Naive B cell (primary cell): Measurements from ENCODE around the gene TYRO3. TPM values are rescaled to one million over a fixed set of nuclear protein-coding genes. Genes with fewer than 3 reads are reported as not detected.
A peak's percentile ranks its signal among the peaks of the same experiment; 100 is the strongest.

Experiments used
- ATAC-seq, 2 donors: fragments of 150-1000 bp; cut with Tn5 transposase; 2 replicates each; pipeline ENCODE4 v1.10.0; 2021; ENCODE audit warnings: low read depth in 2 of 2, mild to moderate bottlenecking in 2 of 2, moderate library complexity in 2 of 2
- DNase-seq: peaks from one replicate; pipeline ENCODE4 v3.0.0; 2022
- H3K27ac Mint-ChIP-seq, 6 donors: one replicate each; pipeline ENCODE4 v1.8.0; 2020 to 2022; ENCODE audit warnings: mild to moderate bottlenecking in 6 of 6, mixed read lengths in 6 of 6, moderate library complexity in 5 of 6, inconsistent platforms in 2 of 6
- H3K27me3 Mint-ChIP-seq, 3 donors: one replicate each; pipeline ENCODE4 v1.8.0; 2021 to 2022; ENCODE audit warnings: mixed read lengths in 3 of 3, mild to moderate bottlenecking in 1 of 3
- H3K36me3 Mint-ChIP-seq, 2 donors: one replicate each; pipeline ENCODE4 v1.8.0; 2020 to 2022; ENCODE audit warnings: mixed read lengths in 2 of 2, inconsistent platforms in 1 of 2, mild to moderate bottlenecking in 1 of 2
- H3K4me1 Mint-ChIP-seq, 3 donors: one replicate each; pipeline ENCODE4 v1.8.0; 2020 to 2022; ENCODE audit warnings: mixed read lengths in 3 of 3, inconsistent platforms in 1 of 3, mild to moderate bottlenecking in 1 of 3, moderate library complexity in 1 of 3
- H3K4me3 Mint-ChIP-seq, 8 donors: one replicate each; pipeline ENCODE4 v1.8.0; 2020 to 2022; ENCODE audit warnings: mild to moderate bottlenecking in 8 of 8, mixed read lengths in 8 of 8, moderate library complexity in 8 of 8, inconsistent platforms in 2 of 8
- H3K9me3 Mint-ChIP-seq, 7 donors: one replicate each; pipeline ENCODE4 v1.8.0; 2020 to 2022; ENCODE audit warnings: mixed read lengths in 7 of 7, mild to moderate bottlenecking in 5 of 7, inconsistent platforms in 2 of 7, moderate library complexity in 1 of 7
- polyA plus RNA-seq, 6 donors: library from polyadenylated mRNA; unstranded; fragments of 300-500 nt; fragmentation: Illumina TruSeq; gene quantifications; one replicate each; pipeline ENCODE4 v1.2.3, GENCODE V29; 2021; ENCODE audit warnings: low read depth in 6 of 6

The TYRO3 gene
- polyA plus RNA-seq, 6 donors from 2014 or later = not detected

- Mint-ChIP-seq H3K4me1 (peaks cover 31 to 39% (median 32%) of the 10 kb centered on the region in 3 donors), H3K9me3 (no peaks in the 10 kb centered on the region), H3K4me3 (peak overlapping the region; percentile 5 to 87 (median 46)), H3K27me3 (peaks cover 38 to 75% (median 66%) of the 10 kb centered on the region in 3 donors), H3K36me3 (peaks cover 0 to 11% of the 10 kb centered on the region in 2 donors), H3K27ac (peak overlapping the region in 2 of 6 donors; percentile 21 to 47)
- no peak for DNase-seq
- no peak for ATAC-seq
Measured at GRCh38 chr15:41560572-41560874, 1.5 kb downstream of the TYRO3 start.

- Mint-ChIP-seq H3K4me1 (peaks cover 27 to 33% (median 28%) of the 10 kb centered on the region in 3 donors), H3K36me3 (peaks cover 0 to 11% of the 10 kb centered on the region in 2 donors), H3K4me3 (peak overlapping the region in 3 of 8 donors; percentile 21 to 83 (median 78)), H3K27me3 (peaks cover 38 to 74% (median 66%) of the 10 kb centered on the region in 3 donors), H3K27ac (peak overlapping the region in 1 of 6 donors; percentile 79), H3K9me3 (no peaks in the 10 kb centered on the region)
- DNase-seq (no peak), ATAC-seq (no peak)
Measured at GRCh38 chr15:41561104-41561776, 2.2 kb downstream of the TYRO3 start.

- DNase-seq = no peak
- H3K9me3 Mint-ChIP-seq = no peaks in the 10 kb centered on the region
- H3K27ac Mint-ChIP-seq = no peak overlapping the region
- no peak overlapping the region for H3K4me3 Mint-ChIP-seq
- peaks cover 0 to 11% of the 10 kb centered on the region in 2 donors for H3K36me3 Mint-ChIP-seq
- peaks cover 22 to 28% (median 23%) of the 10 kb centered on the region in 3 donors for H3K4me1 Mint-ChIP-seq
- no peak for ATAC-seq
- peaks cover 35 to 69% (median 63%) of the 10 kb centered on the region in 3 donors for H3K27me3 Mint-ChIP-seq
Measured at GRCh38 chr15:41561777-41562145, 2.7 kb downstream of the TYRO3 start.

- DNase-seq (no peak), ATAC-seq (no peak)
- Mint-ChIP-seq H3K27ac (peak overlapping the region in 2 of 6 donors; percentile 71 to 72), H3K4me3 (no peak overlapping the region), H3K4me1 (peaks cover 19 to 26% (median 21%) of the 10 kb centered on the region in 3 donors), H3K36me3 (peaks cover 0 to 11% of the 10 kb centered on the region in 2 donors), H3K9me3 (no peaks in the 10 kb centered on the region), H3K27me3 (peaks cover 32 to 65% (median 61%) of the 10 kb centered on the region in 3 donors)
Measured at GRCh38 chr15:41562244-41562643, 3.2 kb downstream of the TYRO3 start.

- DNase-seq (no peak), ATAC-seq (no peak)
- Mint-ChIP-seq H3K36me3 (peaks cover 0 to 9% of the 10 kb centered on the region in 2 donors), H3K9me3 (no peaks in the 10 kb centered on the region), H3K27me3 (peaks cover 35 to 64% (median 57%) of the 10 kb centered on the region in 3 donors), H3K27ac (no peak overlapping the region), H3K4me1 (peaks cover 15 to 22% (median 18%) of the 10 kb centered on the region in 3 donors), H3K4me3 (no peak overlapping the region)
Measured at GRCh38 chr15:41562784-41563198, 3.8 kb downstream of the TYRO3 start.

GRCh38 chr15:41564286-41564959 lies 5.4 kb downstream of the TYRO3 start:
- Mint-ChIP-seq H3K9me3 (no peaks in the 10 kb centered on the region), H3K27me3 (peaks cover 27 to 54% (median 48%) of the 10 kb centered on the region in 3 donors), H3K36me3 (no peaks in the 10 kb centered on the region), H3K4me3 (peak overlapping the region in 1 of 8 donors; percentile 59), H3K27ac (peak overlapping the region in 2 of 6 donors; percentile 22 to 69), H3K4me1 (peaks cover 7 to 13% (median 10%) of the 10 kb centered on the region in 3 donors)
- ATAC-seq = no peak
- no peak for DNase-seq

GRCh38 chr15:41564960-41565502 lies 6.0 kb downstream of the TYRO3 start:
- Mint-ChIP-seq H3K27me3 (peaks cover 22 to 48% (median 46%) of the 10 kb centered on the region in 3 donors), H3K9me3 (no peaks in the 10 kb centered on the region), H3K4me3 (peak overlapping the region in 1 of 8 donors; percentile 75), H3K27ac (peak overlapping the region in 1 of 6 donors; percentile 22), H3K4me1 (peaks cover 3 to 6% (median 5%) of the 10 kb centered on the region in 3 donors), H3K36me3 (no peaks in the 10 kb centered on the region)
- DNase-seq (no peak), ATAC-seq (no peak)

GRCh38 chr15:41565702-41566101 lies 6.7 kb downstream of the TYRO3 start:
- Mint-ChIP-seq H3K27me3 (peaks cover 16 to 45% (median 40%) of the 10 kb centered on the region in 3 donors), H3K27ac (no peak overlapping the region), H3K36me3 (no peaks in the 10 kb centered on the region), H3K4me1 (peaks cover 0 to 5% (median 0%) of the 10 kb centered on the region in 3 donors), H3K9me3 (no peaks in the 10 kb centered on the region), H3K4me3 (no peak overlapping the region)
- DNase-seq = no peak
- ATAC-seq = no peak

GRCh38 chr15:41566121-41566885 lies 7.3 kb downstream of the TYRO3 start:
- Mint-ChIP-seq H3K4me3 (no peak overlapping the region), H3K36me3 (no peaks in the 10 kb centered on the region), H3K27ac (no peak overlapping the region), H3K4me1 (peaks cover 0 to 5% (median 0%) of the 10 kb centered on the region in 3 donors), H3K9me3 (no peaks in the 10 kb centered on the region), H3K27me3 (peaks cover 13 to 44% (median 34%) of the 10 kb centered on the region in 3 donors)
- no peak for ATAC-seq
- DNase-seq = no peak

GRCh38 chr15:41567261-41567660 lies 8.2 kb downstream of the TYRO3 start:
- H3K9me3 Mint-ChIP-seq = no peaks in the 10 kb centered on the region
- peak overlapping the region in 1 of 6 donors; percentile 5 for H3K27ac Mint-ChIP-seq
- no peak for ATAC-seq
- no peaks in the 10 kb centered on the region for H3K36me3 Mint-ChIP-seq
- H3K4me1 Mint-ChIP-seq = peaks cover 0 to 5% (median 0%) of the 10 kb centered on the region in 3 donors
- DNase-seq = no peak
- H3K27me3 Mint-ChIP-seq = peaks cover 16 to 43% (median 26%) of the 10 kb centered on the region in 3 donors
- no peak overlapping the region for H3K4me3 Mint-ChIP-seq

GRCh38 chr15:41567862-41568261 lies 8.8 kb downstream of the TYRO3 start:
- H3K27me3 Mint-ChIP-seq = peaks cover 12 to 38% (median 25%) of the 10 kb centered on the region in 3 donors
- H3K4me3 Mint-ChIP-seq = no peak overlapping the region
- peaks cover 0 to 5% (median 0%) of the 10 kb centered on the region in 3 donors for H3K4me1 Mint-ChIP-seq
- H3K27ac Mint-ChIP-seq = peak overlapping the region in 1 of 6 donors; percentile 76
- DNase-seq (no peak), ATAC-seq (peak in 1 of 2 donors; percentile 55)
- H3K9me3 Mint-ChIP-seq = no peaks in the 10 kb centered on the region
- H3K36me3 Mint-ChIP-seq = no peaks in the 10 kb centered on the region

GRCh38 chr15:41568350-41569017 lies 9.5 kb downstream of the TYRO3 start:
- H3K27ac Mint-ChIP-seq = peak overlapping the region in 1 of 6 donors; percentile 20
- H3K4me1 Mint-ChIP-seq = peaks cover 0 to 1% (median 0%) of the 10 kb centered on the region in 3 donors
- peaks cover 14 to 38% (median 25%) of the 10 kb centered on the region in 3 donors for H3K27me3 Mint-ChIP-seq
- no peak overlapping the region for H3K4me3 Mint-ChIP-seq
- H3K36me3 Mint-ChIP-seq = no peaks in the 10 kb centered on the region
- H3K9me3 Mint-ChIP-seq = no peaks in the 10 kb centered on the region
- no peak for ATAC-seq
- no peak for DNase-seq
